Activated naive CD4-positive, alpha-beta T cell (primary cell): ENCODE results near the gene ACACB.

Experiments
- DNase-seq, 4 experiments: peaks; one replicate each; lab custom pipeline; 2025; lab: John Stamatoyannopoulos, UW

ACACB gene

DNA sequence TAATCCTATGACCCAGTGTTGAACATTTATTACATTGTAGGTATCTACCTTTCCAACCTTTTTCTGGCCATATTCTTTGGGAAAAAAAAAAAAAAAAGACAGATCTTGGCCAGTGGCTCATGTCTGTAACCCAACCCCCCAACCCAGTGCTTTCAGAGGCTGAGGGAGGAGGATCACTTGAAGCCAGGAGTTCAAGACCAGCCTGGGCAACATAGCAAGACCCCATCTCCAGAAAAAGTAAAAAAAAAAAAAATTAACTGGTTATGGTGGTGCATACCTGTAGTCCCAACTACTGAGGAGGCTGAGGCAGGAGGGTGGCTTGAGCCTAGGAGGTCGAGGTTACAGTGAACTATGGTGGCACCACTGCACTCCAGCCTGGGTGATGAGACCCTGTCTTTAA lies 58.1 kb downstream of the ACACB start:
- DNase-seq: no peak

DNA sequence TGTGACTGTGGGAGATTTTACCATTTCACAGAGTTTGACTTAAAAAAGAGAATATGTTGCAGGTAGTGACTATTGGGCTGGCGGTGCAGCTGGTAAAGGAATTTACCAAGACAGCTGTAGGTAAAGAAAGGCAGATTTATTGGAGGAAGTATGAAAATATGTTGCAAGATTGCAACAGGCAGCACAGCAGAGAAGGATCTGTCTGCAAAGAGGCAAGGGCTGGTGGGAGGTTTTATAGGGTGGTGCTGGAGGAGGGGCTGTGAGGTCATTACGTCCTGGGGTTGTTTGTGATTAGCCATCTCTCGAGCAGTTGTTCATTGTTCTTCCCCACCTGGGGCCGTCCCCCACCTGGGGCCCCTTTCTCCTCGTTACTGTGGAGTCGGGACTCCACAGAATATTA lies 62.1 kb downstream of the ACACB start:
- no peak for DNase-seq

DNA sequence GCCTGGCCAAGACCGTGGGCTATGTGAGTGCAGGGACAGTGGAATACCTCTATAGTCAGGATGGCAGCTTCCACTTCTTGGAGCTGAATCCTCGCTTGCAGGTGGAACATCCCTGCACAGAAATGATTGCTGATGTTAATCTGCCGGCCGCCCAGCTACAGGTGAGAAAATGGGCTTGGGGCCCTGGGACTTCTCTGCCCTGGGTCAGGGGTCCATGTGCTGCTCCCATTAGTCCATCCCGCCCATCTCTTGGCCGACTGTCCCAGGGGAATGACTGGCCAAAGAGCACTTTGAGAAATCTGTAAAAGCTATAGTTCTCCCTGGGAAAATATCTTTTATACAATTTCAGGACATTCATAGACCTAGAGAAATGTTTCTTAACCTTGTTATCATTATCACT lies 63.5 kb downstream of the ACACB start:
- DNase-seq: no peak

DNA sequence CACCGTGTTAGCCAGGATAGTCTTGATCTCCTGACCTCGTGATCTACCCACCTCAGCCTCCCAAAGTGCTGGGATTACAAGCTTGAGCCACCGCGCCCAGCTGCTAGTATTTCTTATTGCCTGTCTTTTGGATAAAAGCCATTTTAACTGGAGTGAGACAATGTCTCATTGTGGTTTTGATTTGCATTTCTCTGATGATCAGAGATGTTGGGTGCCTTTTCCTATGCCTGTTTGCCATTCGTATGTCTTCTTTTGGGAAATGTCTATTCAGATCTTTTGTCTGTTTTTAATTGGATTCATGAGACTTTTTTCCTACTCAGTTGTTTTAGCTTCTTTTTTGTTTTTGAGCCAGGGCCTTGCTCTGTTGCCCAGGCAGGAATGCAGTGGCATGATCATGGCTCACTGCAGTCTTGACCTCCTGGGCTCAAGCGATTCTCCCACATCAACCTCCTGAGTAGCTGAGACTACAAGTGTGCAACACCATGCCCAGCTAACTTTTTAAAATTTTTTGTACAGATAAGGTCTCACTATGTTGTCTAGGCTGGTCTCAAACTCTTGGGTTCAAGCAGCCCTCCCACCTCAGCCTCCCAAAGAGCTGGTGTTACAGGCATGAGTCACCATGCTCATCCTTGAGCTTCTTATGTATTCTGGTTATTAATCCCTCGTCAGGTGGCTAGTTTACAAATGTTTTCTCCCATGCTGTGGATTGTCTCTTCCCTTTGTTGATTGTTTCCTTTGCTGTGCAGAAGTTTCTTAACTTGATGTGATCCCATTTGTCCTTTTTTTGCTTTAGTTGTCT lies 65.9 kb downstream of the ACACB start:
- no peak for DNase-seq

DNA sequence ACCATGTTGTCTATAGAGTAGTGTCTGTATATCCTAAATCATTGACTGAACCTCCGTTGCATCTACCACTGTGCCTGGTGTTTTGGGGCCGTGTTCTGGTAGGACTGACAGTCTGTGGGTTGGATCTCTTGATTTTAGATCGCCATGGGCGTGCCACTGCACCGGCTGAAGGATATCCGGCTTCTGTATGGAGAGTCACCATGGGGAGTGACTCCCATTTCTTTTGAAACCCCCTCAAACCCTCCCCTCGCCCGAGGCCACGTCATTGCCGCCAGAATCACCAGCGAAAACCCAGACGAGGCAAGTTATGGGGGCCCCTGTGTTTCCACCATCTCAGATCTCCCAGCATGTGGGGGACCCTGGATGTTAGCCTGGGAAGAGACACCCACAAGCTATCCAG lies 69.1 kb downstream of the ACACB start:
- DNase-seq: no peak

DNA sequence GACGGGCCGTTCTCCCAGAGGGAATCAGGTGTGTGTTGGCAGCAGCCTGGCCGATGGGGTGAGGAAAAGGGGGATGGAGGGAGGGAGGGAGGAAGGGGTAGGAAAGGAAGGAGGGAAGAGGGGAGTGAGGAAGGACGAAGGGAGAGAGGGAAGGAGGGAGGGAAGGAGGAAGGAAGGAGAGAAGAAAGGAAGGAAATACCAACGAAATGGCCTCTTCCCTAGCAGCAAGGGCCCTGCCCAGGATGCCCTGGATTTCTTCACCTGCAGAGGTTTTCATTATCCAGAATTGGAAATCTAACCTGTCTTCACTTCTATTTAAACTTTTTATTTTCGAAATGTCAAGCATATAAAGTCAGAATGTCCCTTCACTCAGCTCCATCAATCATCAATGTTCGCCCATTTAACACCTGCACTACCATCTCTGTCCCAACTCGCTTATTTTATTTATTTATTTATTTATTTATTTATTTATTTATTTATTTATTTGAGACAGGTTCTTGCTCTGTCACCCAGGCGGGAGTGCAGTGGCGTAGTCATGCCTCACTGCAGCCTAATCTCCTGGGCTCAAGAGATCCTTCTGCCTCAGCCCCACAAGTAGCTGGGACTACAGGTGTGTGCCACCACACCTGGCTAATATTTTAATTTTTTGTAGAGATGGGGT lies 70.7 kb downstream of the ACACB start:
- DNase-seq: no peak

DNA sequence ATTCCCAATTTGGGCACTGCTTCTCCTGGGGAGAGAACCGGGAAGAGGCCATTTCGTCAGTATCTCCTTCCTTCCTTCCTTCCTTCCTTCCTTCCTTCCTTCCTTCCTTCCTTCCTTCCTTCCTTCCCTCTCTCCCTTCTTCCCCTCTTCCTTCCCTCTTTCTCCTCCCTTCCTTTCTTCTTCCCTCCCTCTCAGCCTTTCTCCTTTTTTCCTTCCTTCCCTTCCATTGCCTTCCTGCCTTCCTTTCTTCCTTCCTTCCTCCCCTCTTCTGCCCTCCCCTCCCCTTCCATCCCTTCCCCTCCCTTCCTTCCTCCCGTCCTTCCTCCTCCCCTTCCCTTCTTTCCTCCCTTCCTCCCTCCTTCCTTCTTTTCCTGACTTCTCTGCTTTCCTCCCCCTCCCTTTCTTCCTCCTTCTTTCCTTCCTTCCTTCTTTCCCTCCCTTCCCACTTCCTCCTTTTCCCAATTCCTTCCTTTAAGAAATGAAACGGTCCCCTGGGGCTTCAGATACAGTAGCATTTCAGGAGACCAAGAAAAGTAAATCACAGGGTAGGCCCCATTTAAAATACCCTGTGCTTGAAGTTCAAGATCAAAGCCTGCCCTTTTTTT lies 71.8 kb downstream of the ACACB start:
- no peak for DNase-seq

DNA sequence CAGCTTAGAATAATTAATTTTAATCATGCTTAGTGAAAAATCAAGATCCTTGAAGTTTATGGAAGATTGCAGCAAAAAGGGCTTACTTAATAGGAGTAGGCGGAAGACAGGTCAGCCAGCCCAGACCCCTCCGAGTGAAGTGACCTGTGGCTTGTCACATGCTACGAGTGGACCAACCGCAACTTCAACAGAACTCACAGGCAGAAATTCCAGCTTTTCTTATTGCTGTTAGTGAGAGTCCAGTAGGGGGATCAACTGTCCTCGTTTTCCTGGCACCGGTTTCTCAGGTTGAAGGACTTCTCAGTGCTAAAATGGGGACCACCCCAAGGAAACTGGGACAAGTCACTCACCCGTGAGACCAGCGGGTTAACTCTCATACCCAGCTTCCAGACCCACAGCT lies 72.9 kb downstream of the ACACB start:
- DNase-seq: no peak

DNA sequence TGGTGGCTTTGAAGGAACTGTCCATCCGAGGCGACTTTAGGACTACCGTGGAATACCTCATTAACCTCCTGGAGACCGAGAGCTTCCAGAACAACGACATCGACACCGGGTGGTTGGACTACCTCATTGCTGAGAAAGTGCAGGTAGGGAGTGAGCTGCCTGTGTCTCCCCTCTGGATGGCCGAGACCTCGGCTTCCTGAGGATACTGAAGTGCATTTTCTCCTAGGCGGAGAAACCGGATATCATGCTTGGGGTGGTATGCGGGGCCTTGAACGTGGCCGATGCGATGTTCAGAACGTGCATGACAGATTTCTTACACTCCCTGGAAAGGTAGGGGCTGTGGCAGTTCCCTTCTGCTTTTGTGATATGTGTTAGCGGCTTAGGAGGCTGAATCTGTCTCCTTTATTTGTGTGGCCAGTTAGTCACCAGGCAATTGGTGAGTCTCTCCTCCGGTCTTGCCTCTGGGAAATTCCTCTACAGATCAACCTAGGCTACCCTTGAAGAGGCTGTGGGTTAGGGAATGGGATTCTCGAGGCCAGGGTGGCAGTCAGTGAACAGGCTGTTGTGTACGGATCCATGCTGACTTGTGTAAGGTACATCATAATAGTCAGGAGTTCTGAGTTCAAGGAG lies 75.3 kb downstream of the ACACB start:
- DNase-seq: no peak

DNA sequence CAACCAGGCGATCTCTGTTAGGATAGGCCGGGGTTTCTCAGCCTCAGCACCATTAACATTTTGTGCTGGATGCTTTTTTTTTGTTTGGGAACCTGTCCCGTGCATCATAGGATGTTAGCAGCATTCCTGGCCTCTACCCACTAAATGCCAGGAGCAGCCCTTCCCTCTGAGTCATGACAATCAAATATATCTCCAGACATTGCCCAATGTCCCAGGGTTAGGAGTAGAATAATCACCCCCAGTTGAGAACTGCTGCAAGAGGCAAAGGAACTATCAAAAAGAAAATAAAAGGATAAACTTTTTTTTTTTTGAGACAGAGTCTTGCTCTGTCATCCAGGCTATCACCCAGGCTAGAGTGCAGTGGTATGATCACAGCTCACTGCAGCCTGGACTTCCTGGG lies 76.0 kb downstream of the ACACB start:
- DNase-seq: no peak

DNA sequence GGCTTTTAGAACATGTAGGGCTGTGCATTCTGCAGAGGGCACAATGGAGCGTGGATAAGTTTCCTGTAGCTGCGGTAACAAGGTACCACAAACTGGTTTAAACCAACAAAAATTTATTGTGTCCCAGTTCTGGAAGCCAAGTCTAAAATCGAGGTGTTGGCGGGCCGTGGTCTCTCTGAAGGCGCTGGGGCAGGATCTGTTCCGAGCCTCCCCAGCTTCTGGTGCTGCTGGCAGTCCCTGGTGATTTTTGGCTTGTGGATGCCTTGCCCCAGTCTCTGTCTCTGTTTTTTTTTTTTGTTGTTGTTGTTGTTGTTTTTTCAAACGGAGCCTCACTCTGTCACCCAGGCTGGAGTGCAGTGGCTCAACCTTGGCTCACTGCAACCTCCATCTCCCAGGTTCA lies 77.5 kb downstream of the ACACB start:
- no peak for DNase-seq

DNA sequence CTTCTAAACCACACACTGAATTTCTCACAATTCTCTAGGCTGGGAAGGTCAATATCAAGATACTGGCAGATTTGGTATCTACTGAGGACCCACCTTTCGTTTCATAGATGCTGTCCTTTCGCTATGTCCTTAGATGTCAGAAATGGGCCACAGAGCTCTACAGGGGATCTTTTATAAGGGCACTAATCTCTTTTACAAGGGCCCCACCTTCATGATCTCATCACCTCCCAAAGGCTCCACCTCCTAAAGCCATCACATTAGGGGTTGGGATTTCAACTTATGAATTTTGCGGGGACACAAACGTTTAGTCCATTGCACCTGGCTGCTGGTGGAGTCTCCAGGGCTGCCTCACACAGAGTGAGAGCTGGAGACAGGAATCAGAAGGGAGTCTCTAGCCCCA lies 79.9 kb downstream of the ACACB start:
- no peak for DNase-seq

DNA sequence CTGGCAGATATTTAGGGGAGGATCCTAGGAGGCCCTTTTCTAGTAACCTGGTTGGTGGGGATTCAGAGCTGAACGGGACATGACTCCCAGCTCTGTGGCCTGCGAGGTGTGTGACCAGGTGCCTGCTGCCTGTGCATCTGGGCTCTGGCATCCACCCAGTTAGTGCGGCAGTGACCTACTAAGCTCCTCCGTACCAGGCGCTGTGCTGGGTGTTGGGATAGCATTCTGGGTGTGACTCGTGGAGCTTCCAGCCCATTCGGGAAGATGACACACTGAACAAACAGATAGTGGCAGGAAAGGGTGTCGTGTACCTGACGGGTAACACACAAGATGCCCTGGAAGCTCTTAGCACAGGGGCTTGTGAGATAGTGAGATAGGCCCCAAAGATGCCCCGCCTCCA lies 80.9 kb downstream of the ACACB start:
- DNase-seq: no peak

DNA sequence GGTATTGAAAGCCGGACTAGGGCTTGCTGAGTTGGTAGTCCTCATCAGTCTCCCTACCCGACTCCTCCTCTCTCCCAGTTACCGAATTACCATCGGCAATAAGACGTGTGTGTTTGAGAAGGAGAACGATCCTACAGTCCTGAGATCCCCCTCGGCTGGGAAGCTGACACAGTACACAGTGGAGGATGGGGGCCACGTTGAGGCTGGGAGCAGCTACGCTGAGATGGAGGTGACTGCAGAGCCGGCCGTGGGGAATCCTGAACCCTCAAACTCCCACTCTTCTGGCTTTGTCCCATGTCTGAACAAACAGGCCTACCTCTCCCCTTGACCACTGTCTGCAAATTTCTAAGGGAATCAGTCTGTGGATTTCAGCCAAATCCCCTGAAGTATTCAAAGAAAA lies 82.9 kb downstream of the ACACB start:
- DNase-seq: no peak

DNA sequence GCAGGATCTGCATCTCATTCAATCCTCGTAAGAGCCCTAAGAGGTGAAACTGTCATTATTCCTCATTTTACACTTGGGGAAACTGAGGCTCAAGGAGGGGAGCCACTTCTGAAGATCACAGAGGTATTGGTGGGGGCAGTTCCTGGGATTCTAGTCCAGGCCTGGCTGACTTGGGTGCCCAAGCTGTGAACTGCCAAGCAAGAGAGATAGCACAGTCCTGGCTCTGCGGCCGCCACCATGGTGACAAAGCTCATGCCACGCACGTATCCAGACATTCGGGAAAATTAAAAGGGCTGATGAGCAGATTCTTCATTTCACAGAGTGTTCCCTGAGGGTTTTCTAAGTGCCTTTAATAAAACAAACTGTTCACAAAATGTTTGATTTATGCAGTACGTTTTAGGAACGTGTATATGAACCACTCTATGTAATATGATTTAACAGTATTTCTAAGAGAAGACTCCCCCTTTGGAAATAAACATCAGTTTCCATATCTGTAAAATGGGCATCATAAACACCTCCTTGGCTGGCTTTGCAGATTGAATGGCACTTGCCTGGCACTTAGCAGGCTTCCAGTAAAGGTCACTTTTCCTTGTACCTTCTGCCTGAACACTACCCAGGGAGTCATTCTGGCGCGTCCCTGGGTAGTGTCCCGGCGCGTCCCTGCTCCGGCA lies 84.6 kb downstream of the ACACB start:
- DNase-seq: no peak

DNA sequence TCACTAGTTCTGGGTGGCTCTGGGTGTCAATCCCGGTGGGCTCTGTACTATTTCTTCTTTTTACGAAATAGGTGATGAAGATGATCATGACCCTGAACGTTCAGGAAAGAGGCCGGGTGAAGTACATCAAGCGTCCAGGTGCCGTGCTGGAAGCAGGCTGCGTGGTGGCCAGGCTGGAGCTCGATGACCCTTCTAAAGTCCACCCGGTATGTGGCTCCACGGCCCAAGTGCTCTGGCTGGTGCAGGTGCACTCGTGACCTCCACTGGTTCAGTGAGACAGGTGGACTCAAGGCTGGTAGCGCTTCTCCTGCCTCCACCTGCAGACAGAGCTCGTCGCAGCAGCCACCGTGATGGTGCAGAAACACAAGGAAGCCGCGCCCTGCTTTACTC lies 85.1 kb downstream of the ACACB start:
- no peak for DNase-seq

DNA sequence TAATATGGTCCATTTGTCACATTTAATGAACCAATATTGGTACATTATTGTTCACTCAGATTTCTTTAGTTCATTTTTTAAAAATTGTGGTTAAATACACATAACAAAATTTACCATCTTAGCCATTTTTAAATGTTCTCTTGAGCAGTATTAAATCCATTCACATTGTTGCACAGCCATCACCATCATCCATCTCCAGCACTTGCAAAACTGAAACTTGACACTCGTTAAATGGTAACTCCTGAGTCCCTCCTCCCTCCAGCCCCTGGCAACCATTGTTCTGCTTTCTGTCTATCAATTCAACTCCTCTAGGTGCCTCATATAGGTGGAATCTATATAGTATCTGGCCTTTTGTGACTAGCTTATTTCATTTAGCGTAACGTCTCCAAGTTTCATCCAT lies 86.4 kb downstream of the ACACB start:
- DNase-seq: no peak

DNA sequence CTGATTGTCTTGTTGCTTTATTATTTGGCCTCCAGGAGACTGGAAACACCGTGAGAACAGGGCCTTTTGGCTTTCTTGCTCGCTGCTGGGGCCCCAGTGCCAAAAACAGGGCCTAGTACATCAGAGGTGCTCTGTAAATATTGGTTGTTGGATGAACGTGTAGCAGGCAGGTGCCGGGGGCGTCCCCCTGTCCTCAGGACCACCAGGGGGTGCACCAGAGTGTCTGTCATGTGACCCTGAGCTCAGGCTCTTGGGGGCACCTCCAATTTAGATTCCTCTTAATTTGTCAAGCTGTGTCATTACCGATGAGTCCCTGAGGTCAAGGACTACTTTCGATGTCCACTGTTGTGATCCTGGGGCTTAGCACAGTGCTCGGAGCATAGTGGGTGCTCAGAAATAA lies 87.1 kb downstream of the ACACB start:
- no peak for DNase-seq

DNA sequence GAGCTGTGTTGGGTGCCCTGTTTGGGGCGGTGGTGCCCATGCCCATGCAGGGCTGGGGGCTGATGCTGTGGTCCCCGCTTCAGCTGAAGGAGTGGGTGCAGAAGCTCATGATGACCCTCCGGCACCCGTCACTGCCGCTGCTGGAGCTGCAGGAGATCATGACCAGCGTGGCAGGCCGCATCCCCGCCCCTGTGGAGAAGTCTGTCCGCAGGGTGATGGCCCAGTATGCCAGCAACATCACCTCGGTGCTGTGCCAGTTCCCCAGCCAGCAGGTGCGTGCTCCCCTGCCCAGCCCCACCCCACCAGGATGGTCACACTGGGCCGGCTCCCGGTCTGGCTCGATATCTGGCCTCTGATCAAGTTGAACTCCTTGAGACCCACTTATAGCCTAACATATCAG lies 92.7 kb downstream of the ACACB start:
- no peak for DNase-seq

DNA sequence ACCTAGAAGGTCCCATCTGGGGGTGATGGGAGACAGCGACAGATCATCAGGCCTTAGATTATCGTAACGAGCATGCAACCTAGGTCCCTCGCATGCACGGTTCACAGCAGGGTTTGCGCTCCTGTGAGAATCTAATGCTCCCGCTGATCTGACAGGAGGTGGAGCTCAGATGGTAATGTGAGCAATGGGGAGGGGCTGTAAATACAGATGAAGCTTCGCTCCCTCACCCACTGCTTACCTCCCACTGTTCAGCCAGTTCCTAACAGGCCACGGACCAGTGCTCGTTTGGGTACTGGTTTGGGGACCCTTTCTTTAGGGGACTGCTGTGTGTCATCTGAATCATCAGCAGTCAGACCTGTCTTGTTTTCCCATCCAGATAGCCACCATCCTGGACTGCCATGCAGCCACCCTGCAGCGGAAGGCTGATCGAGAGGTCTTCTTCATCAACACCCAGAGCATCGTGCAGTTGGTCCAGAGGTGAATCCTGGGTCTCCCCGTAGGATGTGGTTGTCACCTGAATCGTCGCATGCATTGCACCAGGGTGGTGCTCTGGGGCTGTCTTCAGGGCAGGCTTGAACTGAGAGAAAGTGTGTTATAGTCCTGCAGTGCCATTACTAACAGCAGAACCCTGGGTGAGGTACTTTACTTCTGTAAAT lies 96.2 kb downstream of the ACACB start:
- no peak for DNase-seq

DNA sequence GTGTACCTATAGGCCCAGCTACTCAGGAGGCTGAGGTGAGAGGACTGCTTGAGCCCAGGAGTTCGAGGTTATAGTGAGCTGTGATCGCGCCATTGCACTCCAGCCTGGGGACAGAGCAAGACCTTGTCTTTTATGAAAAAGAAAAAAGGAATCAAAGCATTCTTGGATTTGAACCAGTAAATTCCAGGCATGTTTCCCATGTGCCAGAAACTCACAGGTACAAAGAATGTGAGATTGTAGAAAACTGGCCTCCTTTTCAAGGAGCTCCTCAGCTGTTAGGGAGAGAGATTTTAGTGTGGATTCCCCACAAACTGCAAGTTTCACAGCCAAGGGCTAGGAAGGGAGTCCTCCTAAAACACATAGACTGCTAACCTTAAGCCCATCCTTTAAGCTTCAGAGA lies 97.7 kb downstream of the ACACB start:
- no peak for DNase-seq

DNA sequence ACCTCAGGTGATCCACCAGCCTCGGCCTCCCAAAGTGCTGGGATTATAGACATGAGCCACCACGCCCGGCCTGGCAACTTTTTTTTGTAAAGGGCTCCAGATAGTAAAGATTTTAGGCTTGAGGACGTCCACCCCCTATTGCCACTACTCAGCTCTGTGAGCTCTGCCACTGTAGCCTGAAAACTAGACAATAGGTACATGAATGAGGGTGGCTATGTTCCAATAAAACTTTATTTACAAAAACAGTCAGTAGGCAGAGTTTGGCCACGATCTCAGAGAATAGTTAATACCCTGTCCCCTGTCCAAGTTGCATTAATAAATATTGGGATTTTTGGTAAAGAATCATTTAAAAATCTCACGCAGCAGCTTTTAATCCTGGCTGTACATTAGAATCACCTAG lies 102.6 kb downstream of the ACACB start:
- DNase-seq: no peak
